ENCODE results near the gene COL4A6.

COL4A6 gene

GRCh38 chrX:108159028-108159670, 279.1 kb downstream of the COL4A6 start:
- no peak for DNase-seq (ENCODE audit: low read depth in 2 of 2)

GRCh38 chrX:108157628-108158027, 280.6 kb downstream of the COL4A6 start:
- no peak for DNase-seq (ENCODE audit: low read depth in 2 of 2)

GRCh38 chrX:108156934-108157466, 281.2 kb downstream of the COL4A6 start:
- no peak for DNase-seq (ENCODE audit: low read depth in 2 of 2)

GRCh38 chrX:108156082-108156481, 282.1 kb downstream of the COL4A6 start:
- no peak for DNase-seq (ENCODE audit: low read depth in 2 of 2)

- no peak for DNase-seq (ENCODE audit: low read depth in 2 of 2)
Observed at GRCh38 chrX:108148524-108148923, 289.7 kb downstream of the COL4A6 start.

- no peak for DNase-seq (ENCODE audit: low read depth in 2 of 2)
Observed at GRCh38 chrX:108138814-108139702, 299.2 kb downstream of the COL4A6 start.

- no peak for DNase-seq (ENCODE audit: low read depth in 2 of 2)
Observed at GRCh38 chrX:108134724-108135123, 303.5 kb downstream of the COL4A6 start.

- DNase-seq (ENCODE audit: low read depth in 2 of 2) = no peak
Observed at GRCh38 chrX:108132876-108133275, 305.3 kb downstream of the COL4A6 start.

GRCh38 chrX:108132034-108132433, 306.2 kb downstream of the COL4A6 start:
- no peak for DNase-seq (ENCODE audit: low read depth in 2 of 2)

- DNase-seq (ENCODE audit: low read depth in 2 of 2) = no peak
Observed at GRCh38 chrX:108131471-108131870, 306.8 kb downstream of the COL4A6 start.

- no peak for DNase-seq (ENCODE audit: low read depth in 2 of 2)
Observed at GRCh38 chrX:108130889-108131288, 307.3 kb downstream of the COL4A6 start.

- no peak for DNase-seq (ENCODE audit: low read depth in 2 of 2)
Observed at GRCh38 chrX:108127152-108127551, 311.1 kb downstream of the COL4A6 start.

- no peak for DNase-seq (ENCODE audit: low read depth in 2 of 2)
Observed at GRCh38 chrX:108126661-108127060, 311.6 kb downstream of the COL4A6 start.

- no peak for DNase-seq (ENCODE audit: low read depth in 2 of 2)
Observed at GRCh38 chrX:108123591-108124366, 314.4 kb downstream of the COL4A6 start.

- DNase-seq (ENCODE audit: low read depth in 2 of 2) = no peak
Observed at GRCh38 chrX:108122748-108123147, 315.5 kb downstream of the COL4A6 start.

GRCh38 chrX:108121291-108121690, 316.9 kb downstream of the COL4A6 start:
- DNase-seq (ENCODE audit: low read depth in 2 of 2) = no peak

- DNase-seq (ENCODE audit: low read depth in 2 of 2) = no peak
Observed at GRCh38 chrX:108117988-108118387, 320.2 kb downstream of the COL4A6 start.

GRCh38 chrX:108114541-108114940, 323.7 kb downstream of the COL4A6 start:
- DNase-seq (ENCODE audit: low read depth in 2 of 2) = no peak

Data from stimulated activated CD4-positive, alpha-beta T cell treated with anti-CD3 and anti-CD28 coated beads, Interleukin-1b, Interleukin-23, amount 100 ng/mL, for 4 hours (primary cell).